Activated T-cell treated with anti-CD3 and anti-CD28 coated beads, Interleukin-2, amount 50 U/mL, for 48 hours (primary cell): ENCODE results near the gene NPIPA3.
"Not testable (repeated sequence)": the region's sequence is repeated elsewhere in the genome, so short reads cannot be mapped to it uniquely, and the experiment has no call there.

Experiments used
- DNase-seq, 2 experiments: peaks; one replicate each; pipeline ENCODE4 v3.0.0-alpha.2; 2020

Gene NPIPA3

GRCh38 chr16:14703156-14704011, at the start of gene NPIPA3:
TSS of gene NPIPA3 (plus strand) at chr16:14703411. CDS start at chr16:14708944, 5,533 bp downstream.
- DNase-seq: not testable (repeated sequence)

GRCh38 chr16:14658063-14658462, 45.1 kb upstream of the NPIPA3 start:
- DNase-seq: no peak

GRCh38 chr16:14667347-14668266, 35.6 kb upstream of the NPIPA3 start:
- DNase-seq: no peak

- DNase-seq: no peak
Observed at GRCh38 chr16:14668556-14669223, 34.5 kb upstream of the NPIPA3 start.

- no peak for DNase-seq
Observed at GRCh38 chr16:14669776-14670175, 33.4 kb upstream of the NPIPA3 start.

- no peak for DNase-seq
Observed at GRCh38 chr16:14672403-14672971, 30.7 kb upstream of the NPIPA3 start.

GRCh38 chr16:14676633-14677032, 26.6 kb upstream of the NPIPA3 start:
- no peak for DNase-seq

GRCh38 chr16:14677627-14678026, 25.6 kb upstream of the NPIPA3 start:
- no peak for DNase-seq

- no peak for DNase-seq
Observed at GRCh38 chr16:14678748-14679497, 24.3 kb upstream of the NPIPA3 start.

GRCh38 chr16:14680396-14680795, 22.8 kb upstream of the NPIPA3 start:
- DNase-seq: not testable (repeated sequence)

GRCh38 chr16:14681115-14681514, 22.1 kb upstream of the NPIPA3 start:
- DNase-seq: no peak

- no peak for DNase-seq
Observed at GRCh38 chr16:14682121-14682520, 21.1 kb upstream of the NPIPA3 start.

GRCh38 chr16:14685870-14686793, 17.1 kb upstream of the NPIPA3 start:
- not testable (repeated sequence) for DNase-seq

GRCh38 chr16:14694129-14694528, 9.1 kb upstream of the NPIPA3 start, which contains the start of gene PLA2G10:
TSS of gene PLA2G10 (minus strand) at chr16:14694308. CDS start at chr16:14694229, 79 bp downstream.
- DNase-seq: not testable (repeated sequence)

GRCh38 chr16:14701859-14702258, 1.4 kb upstream of the NPIPA3 start:
- DNase-seq: not testable (repeated sequence)

GRCh38 chr16:14702672-14703071, 539 bp upstream of the NPIPA3 start:
- DNase-seq: not testable (repeated sequence)

GRCh38 chr16:14733233-14733632, 30.0 kb downstream of the NPIPA3 start:
- DNase-seq: not testable (repeated sequence)

- not testable (repeated sequence) for DNase-seq
Observed at GRCh38 chr16:14740832-14741385, 37.7 kb downstream of the NPIPA3 start.

- DNase-seq: not testable (repeated sequence)
Observed at GRCh38 chr16:14741794-14742193, 38.6 kb downstream of the NPIPA3 start.
